Measurements from ENCODE around the gene GRM8.
"Not testable (repeated sequence)": the region's sequence is repeated elsewhere in the genome, so short reads cannot be mapped to it uniquely, and the experiment has no call there.

The GRM8 gene

DNA sequence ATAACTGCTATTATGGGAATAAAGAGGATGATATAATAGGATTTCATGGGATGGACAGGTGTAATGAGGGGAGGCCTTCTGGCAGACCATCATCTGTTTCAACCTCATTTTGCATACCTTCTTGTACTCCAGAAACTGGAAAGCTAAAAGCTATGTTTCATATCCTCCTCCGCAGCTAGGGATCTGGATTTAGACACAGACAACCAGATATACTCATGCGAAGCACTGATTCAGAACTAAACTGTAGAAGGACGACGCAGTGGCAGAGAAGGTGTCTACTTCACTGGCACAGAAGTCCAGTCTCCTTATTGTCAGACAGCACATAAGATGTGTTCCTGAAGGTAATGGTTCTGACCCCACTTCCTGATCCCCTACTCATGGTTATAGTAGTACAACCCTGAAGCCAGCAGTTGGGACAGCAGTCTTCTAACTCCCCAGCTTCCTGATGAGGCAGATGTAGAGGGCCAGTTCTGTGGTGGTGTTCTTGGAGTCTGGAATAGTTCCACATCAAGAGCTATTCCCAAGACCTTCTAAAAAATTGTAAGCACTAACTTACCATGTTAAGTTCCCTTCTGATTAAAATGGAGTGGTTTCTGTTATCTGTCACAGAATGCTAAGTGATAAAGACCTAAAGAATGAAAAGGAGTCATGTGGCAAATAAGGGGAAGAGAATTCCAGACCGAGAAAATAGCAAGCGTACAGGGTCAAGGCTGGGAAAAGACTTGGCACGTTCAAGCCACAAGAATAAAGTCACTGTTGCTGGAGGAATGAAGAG lies 550.3 kb downstream of the GRM8 start:
- DNase-seq: no peak

DNA sequence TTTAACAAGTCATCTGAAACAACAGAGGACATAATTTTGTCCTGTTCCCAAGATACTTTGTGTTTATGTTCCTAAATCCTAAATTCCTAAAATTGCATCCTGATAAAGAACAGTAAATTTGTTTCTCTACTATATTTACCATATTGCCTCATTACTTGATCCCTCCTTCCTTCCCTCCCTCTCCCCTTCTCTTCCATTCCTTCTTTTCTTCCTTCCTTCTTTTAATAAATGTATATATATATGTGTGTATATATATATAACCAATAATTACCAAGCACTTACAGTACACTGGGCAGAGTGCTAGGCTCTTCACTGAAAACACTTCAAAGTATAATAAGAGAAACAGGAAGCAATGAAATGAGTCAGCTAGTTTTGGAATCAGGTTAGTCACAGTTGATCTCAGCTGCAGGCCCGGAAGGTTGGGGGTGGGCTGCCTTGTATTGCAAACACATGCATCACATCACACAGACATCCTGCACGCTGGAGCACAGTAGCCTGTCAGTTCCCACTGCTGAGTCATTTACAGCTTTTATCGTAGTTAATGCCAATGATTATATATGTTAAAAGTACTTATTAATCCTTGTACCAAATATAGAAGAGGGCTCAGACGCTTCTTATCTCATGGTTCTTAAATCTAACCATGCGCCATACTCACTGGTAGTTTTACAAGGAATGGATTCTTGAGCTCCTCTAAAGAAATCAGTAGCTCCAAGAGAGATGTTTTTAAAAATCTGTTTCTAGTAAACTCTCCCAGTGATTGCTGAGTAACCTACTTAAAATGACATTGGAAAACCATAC lies 551.7 kb downstream of the GRM8 start:
- DNase-seq: peak; percentile 73

DNA sequence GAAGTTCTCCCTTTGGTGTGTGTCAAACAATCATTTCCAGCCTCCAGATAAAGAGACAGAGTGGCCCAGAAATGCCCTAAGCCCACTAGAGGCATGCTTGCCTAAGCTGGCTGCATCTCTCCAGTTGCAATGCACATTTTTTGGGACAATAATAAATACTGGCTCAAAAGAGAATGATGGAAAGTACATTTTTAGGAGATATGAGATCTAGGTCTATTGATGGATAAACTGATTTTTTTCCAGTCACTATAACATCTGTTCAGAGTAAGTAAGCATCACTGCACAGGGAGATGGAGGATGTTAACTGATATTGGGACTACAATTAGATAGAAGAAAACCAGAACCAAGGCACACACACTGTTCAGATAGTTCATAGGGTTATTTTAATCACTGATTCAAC lies 553.0 kb downstream of the GRM8 start:
- DNase-seq: no peak

DNA sequence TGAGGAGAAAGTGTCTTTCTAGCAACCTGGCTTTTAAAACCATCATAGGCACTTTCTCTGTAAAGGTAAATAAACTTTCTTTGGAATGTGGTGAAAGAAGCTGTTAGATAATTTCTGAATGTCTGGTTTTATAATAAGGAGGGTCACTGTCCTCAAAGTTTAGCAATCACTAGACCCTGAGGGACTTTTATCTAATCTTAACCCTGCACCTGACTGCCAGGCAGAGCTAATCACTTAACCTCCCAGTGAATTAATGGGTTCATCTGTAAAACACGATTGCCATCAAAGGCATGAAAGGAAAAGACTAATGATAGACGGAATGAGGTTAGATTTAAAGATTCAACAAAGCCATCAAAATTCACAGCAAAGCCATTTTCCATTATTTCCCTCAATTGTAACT lies 553.8 kb downstream of the GRM8 start:
- DNase-seq: no peak

DNA sequence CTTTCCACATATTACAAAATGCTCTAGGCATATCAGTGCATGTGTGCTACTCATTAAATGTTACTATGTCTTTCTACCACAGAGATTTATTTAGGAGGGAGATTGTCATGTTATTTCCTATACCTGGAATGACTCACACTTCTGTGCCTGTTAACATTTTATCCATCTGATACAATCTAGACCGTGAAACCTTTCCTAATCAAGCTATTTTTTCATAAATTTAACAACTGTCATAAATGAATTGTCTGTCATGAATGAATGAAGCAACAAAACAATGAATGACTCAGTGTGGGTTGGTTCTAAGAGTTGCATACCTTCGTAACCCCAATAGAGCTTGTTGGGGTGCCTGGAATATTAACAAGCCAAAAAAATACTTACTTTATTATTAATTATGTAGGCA lies 554.3 kb downstream of the GRM8 start:
- DNase-seq: no peak

DNA sequence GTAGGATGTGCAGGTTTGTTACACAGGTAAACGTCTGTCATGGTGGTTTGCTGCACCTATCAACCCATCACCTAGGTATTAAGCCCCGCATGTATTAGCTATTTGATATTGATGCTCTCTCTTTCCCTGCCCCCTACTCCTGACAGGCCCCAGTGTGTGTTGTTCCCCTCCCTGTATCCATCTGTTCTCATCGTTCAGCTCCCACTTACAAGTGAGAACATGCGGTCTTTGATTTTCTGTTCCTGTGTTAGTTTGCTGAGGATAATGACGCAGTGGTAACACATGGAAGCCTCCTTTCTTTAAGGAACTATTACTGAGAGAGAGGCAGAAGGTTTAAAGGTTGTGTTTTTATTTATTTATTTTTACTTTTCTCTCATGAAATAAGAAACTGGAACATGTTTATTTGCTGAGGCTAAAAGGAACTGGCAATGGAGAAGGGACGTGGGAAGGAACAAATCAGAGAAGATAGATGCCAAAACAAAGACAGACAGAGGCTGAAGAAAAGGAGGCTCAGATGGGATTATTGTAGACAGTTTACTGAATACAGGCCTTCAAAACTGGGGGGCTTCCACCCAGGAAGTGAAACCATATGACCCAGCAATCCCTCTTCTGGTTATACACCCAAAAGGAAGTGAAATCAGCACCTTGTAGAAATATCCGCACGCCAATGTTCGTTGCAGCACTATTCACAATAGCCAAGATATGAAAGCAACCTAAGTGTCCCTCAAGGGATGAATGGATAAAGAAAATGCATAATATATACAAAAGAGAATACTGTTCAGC lies 556.3 kb downstream of the GRM8 start:
- no peak for DNase-seq

DNA sequence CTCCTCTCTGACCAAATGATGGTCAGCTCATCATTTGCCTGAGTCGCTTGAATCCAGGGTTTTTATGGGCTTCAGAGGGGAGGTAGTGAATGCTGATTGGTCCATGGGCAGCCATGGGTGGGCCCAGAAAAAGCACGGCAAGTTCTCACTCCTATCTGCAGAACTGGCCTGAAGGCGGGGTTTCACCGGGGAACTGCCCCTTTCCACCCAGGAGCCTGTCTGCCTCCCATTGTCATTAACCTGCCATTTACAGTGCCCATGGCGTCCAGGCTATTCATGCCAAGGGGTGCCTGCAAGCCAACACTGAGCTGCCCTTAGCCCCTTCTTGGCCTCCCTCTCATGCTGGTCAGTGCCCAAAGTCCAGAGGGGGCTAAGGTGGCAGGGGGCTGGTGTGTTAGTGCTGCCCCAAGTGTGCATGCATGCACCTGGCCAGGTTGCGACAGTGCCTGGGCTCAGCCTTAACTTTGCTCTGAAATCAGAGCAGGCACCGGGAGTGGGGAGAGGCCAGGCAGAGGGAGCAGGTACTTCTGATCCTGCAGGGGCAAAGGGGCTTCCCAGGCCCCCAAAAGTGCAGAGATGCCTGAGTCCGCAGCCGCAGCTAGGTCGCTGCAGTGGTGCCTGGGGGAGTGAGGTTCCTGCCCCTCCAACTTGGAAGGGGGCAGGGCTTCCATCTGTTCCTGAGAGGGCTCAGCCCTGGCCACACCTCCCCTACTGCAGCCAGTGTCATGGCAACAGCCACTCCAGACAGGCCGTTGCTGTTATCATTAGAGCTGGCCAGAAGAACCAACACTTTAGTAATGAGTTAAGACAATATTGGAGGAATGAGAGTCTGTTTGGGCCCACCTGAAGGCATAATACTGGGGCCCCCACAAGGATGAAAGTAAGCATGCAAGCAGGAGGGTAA lies 561.6 kb downstream of the GRM8 start:
- DNase-seq: no peak

DNA sequence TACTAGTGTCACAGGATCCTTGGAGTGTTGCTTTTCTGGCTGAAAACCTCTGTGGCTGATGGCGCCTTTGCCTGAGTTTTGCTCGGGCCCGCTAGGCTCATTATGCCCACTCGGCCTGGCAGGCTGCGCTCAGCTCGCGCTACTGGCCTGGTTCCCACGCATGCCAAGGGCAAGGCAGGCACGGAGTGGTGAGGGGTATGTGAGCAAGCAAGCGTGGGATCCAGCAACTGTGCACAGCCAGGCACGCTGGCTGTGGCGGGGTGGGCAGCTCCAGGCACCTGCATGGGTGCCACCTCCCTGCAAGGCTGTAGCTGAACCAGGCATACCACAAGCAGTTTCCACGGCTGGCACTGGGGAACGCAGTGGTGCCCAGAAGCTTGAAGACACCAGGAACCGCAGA lies 562.6 kb downstream of the GRM8 start:
- no peak for DNase-seq

DNA sequence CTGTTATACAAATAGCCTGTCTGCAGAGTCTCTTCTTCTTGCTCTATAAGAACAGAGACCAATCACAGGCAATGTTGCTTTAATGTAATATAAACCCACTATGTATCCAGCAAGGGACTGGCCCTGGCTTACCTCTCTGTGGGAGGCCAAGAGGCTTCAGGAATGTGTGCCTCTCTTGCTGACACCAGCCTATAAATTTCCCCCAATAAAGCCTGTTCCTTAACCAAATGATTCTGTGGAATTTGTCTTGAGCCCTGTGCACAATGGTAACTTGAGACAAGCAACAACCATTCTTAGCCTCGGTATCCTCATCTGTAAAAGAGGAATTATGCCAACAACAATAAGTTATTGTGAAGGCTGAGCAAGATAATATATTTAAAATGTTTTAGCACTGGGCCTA lies 563.7 kb downstream of the GRM8 start:
- no peak for DNase-seq

DNA sequence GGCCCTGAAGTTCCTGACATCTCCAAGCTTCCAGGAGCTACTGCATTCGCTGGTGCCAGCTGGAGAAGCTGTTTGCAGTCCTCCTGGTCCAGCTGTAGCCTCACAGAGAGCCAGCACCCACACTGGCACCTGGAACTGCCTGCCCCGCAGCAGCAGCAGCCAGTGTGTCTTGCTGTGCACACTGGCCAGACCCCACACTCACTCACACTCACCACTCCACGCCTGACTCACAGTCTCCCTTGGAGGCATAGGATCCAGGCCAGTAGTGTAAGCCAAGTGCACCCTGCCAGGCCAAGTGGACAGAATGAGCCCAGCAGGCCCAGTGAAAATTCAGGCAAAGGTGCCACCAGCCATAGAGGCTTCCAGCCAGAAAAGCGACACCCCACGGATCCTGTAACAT lies 566.3 kb downstream of the GRM8 start:
- no peak for DNase-seq

DNA sequence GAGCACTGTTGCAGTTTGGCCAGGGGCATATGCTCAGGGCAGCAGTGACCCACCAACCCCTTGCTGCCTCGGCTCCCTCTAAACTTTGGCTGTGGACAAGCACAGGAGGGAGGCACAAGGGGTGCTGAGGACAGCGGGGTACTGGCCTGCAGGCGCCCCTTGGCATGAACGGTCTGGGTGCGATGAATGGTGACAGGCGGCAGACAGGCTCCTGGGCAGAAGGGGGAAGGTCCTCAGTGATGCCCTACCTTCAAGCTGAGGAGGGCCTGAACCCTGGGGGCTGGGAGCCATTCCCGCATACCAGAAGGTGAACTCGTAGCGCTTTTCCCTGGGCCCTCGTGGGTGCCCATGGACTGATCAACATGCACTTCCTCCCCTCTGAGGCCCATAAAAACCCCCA lies 567.1 kb downstream of the GRM8 start:
- no peak for DNase-seq

DNA sequence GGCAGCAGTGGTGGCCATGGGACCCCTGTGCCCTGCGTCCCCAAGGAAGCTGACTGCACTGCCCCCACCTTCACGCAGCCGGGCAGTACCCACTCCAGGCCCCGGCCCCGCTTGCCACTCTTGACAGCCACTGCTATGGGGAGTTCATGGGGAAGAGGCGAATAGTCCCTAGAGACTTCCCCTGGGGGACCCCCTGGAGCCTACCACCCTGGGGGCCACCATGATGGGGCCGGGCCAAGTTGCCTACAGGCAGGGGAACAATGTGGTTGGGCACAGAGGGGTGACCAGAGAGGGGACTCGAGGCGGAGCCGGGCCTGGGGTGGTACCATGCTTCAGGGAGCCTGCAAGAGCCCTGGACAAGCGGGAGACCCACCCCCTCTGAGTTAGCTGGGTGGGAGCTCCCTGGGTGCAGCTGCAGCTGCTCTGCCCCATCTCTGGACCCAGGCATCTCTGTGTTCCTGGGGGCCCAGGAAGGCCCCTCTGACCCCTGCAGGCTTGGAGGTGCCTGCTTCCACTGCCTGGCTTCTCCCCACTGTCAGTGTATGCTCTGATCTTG lies 567.6 kb downstream of the GRM8 start:
- DNase-seq: no peak

DNA sequence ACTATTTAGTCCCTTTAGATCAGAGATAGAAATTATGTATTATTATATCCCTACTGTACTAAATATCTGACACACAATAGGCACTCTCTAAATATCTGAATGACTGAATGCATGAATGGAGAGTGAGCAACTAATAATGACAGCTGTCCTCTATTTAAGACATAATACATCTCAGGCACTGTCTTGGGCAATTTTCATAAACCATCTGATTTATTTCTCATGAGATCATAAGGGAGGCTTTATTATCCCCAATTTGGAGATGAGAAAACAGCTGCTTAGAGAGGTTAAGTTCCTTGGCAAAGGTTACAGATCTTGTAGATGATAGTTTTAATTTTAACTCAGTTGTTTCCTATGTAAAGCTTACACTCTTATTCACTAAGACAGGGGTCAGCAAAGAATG lies 570.6 kb downstream of the GRM8 start:
- DNase-seq: no peak

DNA sequence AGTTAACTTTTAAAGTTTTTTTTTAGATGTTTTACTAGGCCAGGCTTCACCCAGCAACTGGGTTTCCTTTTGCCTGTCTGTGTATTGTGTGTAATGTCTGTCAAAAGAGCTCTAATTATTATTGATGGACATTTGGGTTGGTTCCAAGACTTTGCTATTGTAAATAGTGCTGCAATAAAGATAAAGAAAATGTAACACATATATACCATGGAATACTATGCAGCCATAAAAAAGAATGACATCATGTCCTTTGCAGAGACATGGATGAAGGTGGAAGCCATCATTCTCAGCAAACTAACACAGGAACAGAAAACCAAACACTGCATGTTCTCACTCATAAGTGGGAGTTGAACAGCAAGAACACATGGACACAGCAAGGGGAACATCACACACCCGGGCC lies 584.0 kb downstream of the GRM8 start:
- DNase-seq: not testable (repeated sequence)

DNA sequence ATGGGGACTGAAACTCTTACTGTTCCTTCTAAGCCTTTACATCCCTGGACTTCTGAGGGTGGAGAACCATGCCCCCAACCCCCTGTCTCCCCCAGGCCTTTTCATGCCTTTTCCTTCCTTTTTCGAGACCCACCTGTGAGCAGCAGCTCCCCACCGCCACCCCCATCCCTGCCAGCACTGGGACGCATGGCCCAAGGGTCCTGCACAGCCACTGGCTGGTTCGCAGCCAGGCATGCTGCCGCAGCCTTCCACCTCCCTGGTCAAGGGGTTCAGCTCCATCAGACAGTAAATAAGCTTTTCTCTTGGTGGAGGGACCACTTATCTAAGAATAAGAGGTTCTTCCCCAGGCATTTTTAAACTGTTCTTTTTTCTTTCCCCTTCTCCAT lies 584.4 kb downstream of the GRM8 start:
- no peak for DNase-seq

DNA sequence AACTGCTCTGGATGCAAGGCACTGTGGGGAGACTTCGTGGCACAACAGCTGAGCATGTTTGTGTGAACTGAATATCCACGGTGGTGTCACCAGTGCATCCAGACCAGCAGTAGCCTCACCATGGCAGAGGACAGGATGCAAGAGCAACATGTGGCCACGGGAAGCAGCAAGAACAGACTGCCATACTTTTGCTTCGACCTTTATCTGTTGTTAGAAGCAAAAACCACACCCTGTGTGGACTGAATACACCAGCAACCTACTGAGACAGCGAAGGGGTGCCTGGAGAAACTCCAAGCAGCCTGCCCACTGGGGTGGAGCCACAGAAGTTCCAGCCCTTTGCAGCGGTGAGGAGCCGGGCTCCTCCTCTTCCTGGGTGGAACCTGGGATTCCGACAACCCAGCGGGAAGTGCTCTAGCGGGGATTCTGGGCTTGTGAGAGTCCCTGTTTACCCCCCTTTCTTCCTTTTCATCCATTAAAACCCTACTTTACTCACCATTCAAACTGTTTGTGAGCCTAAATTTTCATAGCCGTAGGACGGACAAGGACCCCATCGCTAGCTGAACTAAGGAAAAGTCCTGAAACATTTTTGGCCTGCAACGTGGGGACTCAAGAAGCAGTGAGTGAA lies 584.9 kb downstream of the GRM8 start:
- no peak for DNase-seq

DNA sequence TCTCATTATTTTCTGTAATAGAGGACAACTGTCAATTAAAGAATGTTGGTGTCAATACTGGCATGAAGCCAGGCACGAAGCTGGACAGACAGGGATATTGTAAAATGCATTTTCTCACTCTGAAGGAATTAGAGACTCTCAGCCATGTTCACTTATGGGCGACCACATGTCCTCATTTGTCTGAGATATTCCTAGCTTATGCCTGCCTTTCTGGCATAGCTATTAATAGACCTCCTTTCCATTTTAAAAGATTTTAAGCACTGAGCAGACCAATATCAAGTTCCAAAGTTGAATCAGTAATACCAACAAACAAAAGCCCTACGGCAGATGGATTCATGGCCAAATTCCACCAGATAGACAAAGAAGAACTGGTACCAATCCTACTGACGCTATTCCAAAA lies 589.9 kb downstream of the GRM8 start:
- DNase-seq: no peak

DNA sequence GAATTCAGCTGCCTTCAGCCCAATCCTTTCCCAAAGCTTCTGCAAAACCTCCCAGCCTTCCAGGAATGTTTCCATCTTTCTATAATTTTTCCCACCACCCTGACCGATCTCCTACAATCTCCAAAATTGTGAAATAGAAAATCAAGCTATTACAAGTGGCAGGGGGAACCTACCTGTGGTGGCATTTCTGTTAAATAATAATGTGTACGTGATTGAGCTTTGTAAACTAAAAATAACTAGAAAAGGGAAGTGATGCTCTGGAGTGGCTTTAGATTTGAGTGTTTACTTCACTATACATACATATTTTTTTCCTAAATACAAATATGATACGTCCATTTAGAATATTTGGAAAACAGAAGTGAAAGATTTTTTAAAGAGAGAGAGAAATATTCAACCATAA lies 593.6 kb downstream of the GRM8 start:
- DNase-seq: no peak

DNA sequence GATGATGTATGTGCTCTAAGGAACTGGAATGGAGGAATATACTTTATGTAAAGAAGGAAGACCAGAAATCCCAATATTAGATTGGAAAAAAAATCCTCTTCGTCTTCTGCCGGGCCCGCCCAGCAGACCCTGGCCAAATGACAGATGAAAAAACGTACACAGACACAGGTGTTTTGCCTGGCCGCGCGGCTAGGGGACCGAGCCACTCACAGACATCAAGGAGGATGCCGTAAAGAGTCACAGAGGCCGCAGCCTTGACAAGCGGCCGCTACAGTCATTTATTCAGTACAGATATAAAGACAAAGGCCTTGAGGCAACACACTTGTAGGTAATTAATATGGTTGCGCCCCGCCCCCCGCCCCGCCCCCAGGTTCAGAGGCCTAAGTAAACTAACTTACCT lies 594.1 kb downstream of the GRM8 start:
- DNase-seq: no peak

DNA sequence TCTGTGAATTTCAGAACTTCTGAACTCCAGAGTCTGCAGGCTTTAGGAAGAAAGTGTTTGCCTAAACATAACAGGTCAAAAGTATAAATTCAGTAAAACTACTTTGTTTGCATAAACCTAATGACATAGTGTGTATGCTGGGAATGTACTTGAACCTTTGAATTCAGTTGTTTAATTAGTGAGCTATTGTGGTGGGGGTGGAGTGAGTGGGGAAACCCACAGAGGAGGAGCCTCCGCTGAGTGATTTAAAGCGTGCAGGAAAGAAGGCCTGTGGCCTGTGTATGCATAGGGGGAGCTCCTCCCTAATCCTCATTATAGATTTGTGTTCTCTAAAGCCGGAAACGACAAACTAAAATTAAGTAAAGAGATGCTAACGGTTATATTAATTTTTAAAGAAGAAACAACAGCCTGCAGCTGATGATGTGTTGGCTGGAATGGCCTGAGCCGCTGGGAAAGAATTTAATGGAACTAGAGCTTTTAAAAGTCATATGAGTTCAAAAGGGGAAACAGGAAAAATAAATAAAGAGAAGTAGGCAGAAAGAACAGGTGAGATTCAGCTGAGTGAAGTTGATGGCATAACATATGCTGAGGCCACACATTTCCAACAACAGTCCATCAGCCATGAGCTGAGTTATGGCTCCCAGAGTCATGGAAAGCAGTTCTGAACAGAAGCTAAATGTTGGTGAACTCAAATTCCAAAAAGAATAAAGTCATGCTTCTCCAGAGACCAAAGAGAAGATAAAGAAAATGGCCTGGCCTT lies 595.0 kb downstream of the GRM8 start:
- no peak for DNase-seq

DNA sequence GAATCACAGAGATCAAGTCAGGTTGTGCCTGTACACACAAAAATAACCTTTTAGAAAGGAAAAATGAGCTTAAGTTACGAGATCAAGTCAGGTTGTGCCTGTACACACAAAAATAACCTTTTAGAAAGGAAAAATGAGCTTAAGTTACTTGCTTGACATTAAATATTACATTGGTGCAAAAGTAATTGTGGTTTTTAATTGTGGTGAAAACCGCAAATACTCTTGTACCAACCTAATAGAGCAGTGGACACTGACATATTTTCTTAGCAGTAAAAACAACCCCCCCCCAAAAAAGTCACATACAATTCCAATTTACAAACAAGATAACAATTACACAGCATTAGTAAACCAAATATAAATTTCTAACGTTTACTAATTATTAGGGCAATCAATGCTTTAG lies 595.6 kb downstream of the GRM8 start:
- no peak for DNase-seq

Measured in GDM1 (cell line).